Ectodermal cell (in vitro differentiated cells): ENCODE results near the gene SUMF2.
"Not testable (repeated sequence)": the region's sequence is repeated elsewhere in the genome, so short reads cannot be mapped to it uniquely, and the experiment has no call there.

Source experiments
- H3K27ac ChIP-seq: 2 replicates; pipeline ENCODE4 v1.7.0; 2013; ENCODE audit warnings: mild to moderate bottlenecking, low read depth, low read length; ENCODE audit not compliant: insufficient read depth, poor library complexity, severe bottlenecking
- H3K27me3 ChIP-seq: 2 replicates; pipeline ENCODE4 v1.7.0; 2013; ENCODE audit warnings: mild to moderate bottlenecking, low read length; ENCODE audit not compliant: insufficient read depth, control insufficient read depth, poor library complexity, severe bottlenecking
- H3K36me3 ChIP-seq: one replicate; pipeline ENCODE4 v1.7.0; 2013; ENCODE audit warnings: low read length; ENCODE audit not compliant: control insufficient read depth, insufficient read depth
- H3K4me1 ChIP-seq: one replicate; pipeline ENCODE4 v1.7.0; 2013; ENCODE audit warnings: low read length; ENCODE audit not compliant: control insufficient read depth, insufficient read depth
- H3K4me3 ChIP-seq: 2 replicates; pipeline ENCODE4 v1.7.0; 2013; ENCODE audit warnings: low read depth, low read length, control low read depth; ENCODE audit not compliant: insufficient read depth
- H3K9me3 ChIP-seq: 2 replicates; pipeline ENCODE4 v1.7.0; 2013; ENCODE audit warnings: mild to moderate bottlenecking, low read length, moderate library complexity; ENCODE audit not compliant: control insufficient read depth
- WGBS, 2 experiments: methylation state at CpG; one replicate each; pipeline ENCODE4 v1.1.7; 2013; ENCODE audit warnings: missing lambda C conversion rate in 2 of 2; 5-methylcytosine and 5-hydroxymethylcytosine counted together

Gene SUMF2

DNA sequence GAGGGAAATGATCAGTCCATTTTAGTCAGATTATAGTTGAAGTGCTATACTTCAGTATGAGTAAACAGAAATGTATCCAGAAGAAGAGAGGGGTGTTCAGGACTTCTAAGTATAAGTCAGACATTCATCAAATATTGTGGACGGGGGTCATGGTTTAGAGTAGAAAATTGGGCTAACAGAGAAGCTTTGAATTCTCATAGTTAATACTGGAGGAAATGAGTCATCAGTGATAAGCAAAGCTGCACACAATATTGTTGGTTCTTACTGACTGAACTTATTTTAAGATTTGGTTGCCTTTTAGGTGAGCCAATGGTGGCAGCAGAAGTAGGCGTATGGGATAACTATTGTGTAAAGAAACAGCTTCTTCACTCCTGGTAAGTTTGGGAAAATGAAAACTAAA is 1.7 kb upstream of the SUMF2 start:
- H3K36me3 ChIP-seq, result peaks cover 34% of the 10 kb centered on the region
- H3K9me3 ChIP-seq, result no peaks in the 10 kb centered on the region
- no peak overlapping the region for H3K4me3 ChIP-seq
- peak overlapping the region; percentile 36 for H3K27ac ChIP-seq
- H3K4me1 ChIP-seq, result no peaks in the 10 kb centered on the region
- 88 to 96% methylated on average over 2 of the region's 2 CpGs for WGBS, 2 experiments
- H3K27me3 ChIP-seq, result no peaks in the 10 kb centered on the region

DNA sequence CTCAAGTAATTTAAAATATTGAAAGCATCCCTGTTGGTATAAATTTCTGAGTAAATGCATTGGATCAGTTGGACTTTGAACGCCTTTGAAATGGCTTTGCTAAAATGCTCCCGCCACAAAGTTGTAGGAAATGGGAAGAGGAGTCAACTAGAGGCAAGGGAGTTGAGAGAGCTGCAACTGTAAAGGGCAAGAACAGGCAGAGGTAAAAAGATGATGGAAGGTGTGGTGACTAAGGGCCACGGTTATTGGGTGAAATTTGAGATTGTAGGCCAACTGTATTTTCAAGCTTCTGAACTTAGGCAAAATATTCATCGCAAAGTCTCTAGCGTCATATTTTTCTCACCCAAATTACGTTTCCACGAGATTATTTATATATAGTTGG is 595 bp upstream of the SUMF2 start:
- WGBS, 2 experiments, result 91 to 93% methylated on average over 6 to 7 of the region's 7 CpGs
- Histone ChIP-seq H3K27me3 (no peaks in the 10 kb centered on the region), H3K4me1 (no peaks in the 10 kb centered on the region), H3K9me3 (no peaks in the 10 kb centered on the region), H3K4me3 (peak overlapping the region; percentile 74), H3K36me3 (peaks cover 28% of the 10 kb centered on the region), H3K27ac (peak overlapping the region; percentile 79)

DNA sequence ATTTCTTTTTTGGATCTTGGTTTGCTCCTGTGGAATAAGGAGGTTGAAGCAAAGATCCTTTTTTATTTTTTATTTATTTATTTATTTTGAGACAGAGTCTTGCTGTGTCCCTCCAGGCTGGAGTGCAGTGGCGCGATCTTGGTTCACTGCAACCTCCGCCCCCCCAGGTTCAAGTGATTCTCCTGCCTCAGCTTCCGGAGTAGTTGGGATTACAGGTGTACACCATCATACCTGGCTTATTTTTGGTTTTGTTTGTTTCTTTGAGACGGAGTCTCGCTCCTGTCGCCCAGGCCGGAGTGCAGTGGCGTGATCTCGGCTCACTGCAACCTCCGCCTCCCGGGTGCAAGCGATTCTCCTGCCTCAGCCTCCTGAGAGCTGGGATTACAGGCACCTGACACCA is 2.3 kb downstream of the SUMF2 start:
- not testable (repeated sequence) for H3K4me3 ChIP-seq, H3K27ac ChIP-seq
- 97% methylated on average over 13 of the region's 13 CpGs for WGBS, 2 experiments

DNA sequence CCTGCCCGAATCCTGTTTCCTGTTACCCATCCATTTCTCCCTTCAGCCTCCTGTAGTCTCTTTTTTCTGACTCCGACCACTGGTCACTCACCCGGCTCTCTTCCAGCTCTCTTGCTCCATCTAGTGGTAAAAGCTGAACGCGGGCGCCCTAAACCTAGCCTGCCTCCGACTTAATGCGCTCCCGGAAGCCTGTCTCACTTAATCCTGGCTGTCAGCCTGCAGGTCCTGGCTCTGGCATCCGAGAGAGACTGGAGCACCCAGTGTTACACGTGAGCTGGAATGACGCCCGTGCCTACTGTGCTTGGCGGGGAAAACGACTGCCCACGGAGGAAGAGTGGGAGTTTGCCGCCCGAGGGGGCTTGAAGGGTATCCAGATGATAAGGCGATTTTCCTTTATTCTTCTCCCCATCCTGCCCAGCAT is 10.3 kb downstream of the SUMF2 start:
- H3K36me3 ChIP-seq, result peaks cover 5% of the 10 kb centered on the region
- H3K4me3 ChIP-seq, result no peak overlapping the region
- no peaks in the 10 kb centered on the region for H3K9me3 ChIP-seq
- no peak overlapping the region for H3K27ac ChIP-seq
- H3K4me1 ChIP-seq, result no peaks in the 10 kb centered on the region
- no peaks in the 10 kb centered on the region for H3K27me3 ChIP-seq
- 38 to 44% methylated on average over 19 of the region's 19 CpGs for WGBS, 2 experiments

More for the DNA sequence above, 2.3 kb downstream of the SUMF2 start:
- H3K9me3 ChIP-seq, H3K27me3 ChIP-seq, H3K4me1 ChIP-seq: not testable (repeated sequence)
- H3K36me3 ChIP-seq, result peaks cover 21% of the 10 kb centered on the region

GRCh38 chr7:56077681-56078080 is 13.6 kb downstream of the SUMF2 start:
- no peaks in the 10 kb centered on the region for H3K9me3 ChIP-seq
- no peaks in the 10 kb centered on the region for H3K36me3 ChIP-seq
- H3K4me3 ChIP-seq, result no peak overlapping the region
- 87 to 98% methylated on average over 3 of the region's 3 CpGs for WGBS, 2 experiments
- H3K27ac ChIP-seq, result no peak overlapping the region
- H3K4me1 ChIP-seq, result no peaks in the 10 kb centered on the region
- no peaks in the 10 kb centered on the region for H3K27me3 ChIP-seq

DNA sequence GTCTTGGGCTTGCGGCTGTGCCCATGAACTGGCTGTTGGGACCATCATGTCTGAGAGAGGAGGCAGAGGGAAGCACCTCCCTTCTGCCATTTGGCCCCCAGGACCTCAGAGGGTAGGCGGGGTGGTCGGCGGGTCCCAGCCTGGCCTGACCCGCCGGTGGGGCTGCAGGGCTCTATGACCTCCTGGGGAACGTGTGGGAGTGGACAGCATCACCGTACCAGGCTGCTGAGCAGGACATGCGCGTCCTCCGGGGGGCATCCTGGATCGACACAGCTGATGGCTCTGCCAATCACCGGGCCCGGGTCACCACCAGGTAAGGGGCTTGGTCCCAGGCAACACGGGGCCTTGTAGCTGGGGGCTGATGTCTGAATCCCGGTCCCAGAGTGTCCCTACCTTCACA is 14.1 kb downstream of the SUMF2 start:
- Histone ChIP-seq H3K9me3 (no peaks in the 10 kb centered on the region), H3K27ac (no peak overlapping the region)
- 94 to 97% methylated on average over 16 of the region's 16 CpGs for WGBS, 2 experiments

DNA sequence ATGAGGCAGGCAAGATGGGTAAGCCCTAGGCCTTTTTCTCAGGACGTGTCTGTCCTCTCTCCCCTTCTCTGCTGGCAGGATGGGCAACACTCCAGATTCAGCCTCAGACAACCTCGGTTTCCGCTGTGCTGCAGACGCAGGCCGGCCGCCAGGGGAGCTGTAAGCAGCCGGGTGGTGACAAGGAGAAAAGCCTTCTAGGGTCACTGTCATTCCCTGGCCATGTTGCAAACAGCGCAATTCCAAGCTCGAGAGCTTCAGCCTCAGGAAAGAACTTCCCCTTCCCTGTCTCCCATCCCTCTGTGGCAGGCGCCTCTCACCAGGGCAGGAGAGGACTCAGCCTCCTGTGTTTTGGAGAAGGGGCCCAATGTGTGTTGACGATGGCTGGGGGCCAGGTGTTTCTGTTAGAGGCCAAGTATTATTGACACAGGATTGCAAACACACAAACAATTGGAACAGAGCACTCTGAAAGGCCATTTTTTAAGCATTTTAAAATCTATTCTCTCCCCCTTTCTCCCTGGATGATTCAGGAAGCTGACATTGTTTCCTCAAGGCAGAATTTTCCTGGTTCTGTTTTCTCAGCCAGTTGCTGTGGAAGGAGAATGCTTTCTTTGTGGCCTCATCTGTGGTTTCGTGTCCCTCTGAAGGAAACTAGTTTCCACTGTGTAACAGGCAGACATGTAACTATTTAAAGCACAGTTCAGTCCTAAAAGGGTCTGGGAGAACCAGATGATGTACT is 15.5 kb downstream of the SUMF2 start:
- Histone ChIP-seq H3K4me1 (no peaks in the 10 kb centered on the region), H3K27ac (no peak overlapping the region), H3K27me3 (no peaks in the 10 kb centered on the region), H3K4me3 (no peak overlapping the region), H3K36me3 (no peaks in the 10 kb centered on the region), H3K9me3 (no peaks in the 10 kb centered on the region)
- WGBS, 2 experiments, result 89 to 92% methylated on average over 12 of the region's 12 CpGs

More for the DNA sequence above, 14.1 kb downstream of the SUMF2 start:
- Histone ChIP-seq H3K4me1 (no peaks in the 10 kb centered on the region), H3K4me3 (no peak overlapping the region), H3K27me3 (no peaks in the 10 kb centered on the region), H3K36me3 (no peaks in the 10 kb centered on the region)

DNA sequence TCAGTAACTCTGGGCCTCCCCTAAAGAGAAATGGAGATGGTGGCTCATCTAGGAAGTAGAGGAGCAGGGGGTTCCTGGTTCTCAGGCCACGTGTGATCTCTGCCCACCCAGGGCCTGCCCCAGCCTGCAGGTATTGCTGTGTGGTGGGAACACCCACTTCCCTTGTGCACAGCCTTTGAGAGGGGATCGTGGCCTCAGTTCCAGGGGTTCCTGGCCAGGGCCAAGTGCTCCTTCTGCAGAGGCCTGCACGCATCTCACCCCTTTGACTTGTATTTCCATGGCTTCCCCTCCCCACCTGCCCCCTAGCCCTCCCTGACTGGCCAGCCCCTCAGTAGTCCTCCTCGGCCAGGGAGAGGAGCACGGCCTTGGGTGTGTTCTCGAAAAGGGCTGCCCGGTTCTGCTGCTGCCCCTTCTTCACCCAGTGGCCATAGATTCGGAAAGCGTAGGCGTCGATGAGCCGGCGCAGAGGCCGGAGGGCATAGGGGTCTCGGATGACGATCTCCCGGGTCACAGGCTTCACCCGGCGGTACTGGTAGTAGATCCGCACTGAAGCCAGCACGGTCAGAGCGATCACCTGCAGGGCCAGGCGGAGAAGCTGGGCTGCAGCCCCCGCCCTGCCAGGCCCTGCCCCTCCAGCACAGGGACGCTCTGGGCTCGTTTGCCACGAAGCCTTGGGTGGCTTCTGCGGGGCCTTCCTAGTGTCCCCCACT is 16.8 kb downstream of the SUMF2 start:
- not testable (repeated sequence) for H3K9me3 ChIP-seq, H3K36me3 ChIP-seq, H3K27ac ChIP-seq, H3K4me1 ChIP-seq, H3K4me3 ChIP-seq, H3K27me3 ChIP-seq
- 95% methylated on average over 28 of the region's 28 CpGs for WGBS, 2 experiments

- Histone ChIP-seq H3K9me3 (no peaks in the 10 kb centered on the region), H3K4me1 (no peaks in the 10 kb centered on the region), H3K4me3 (no peak overlapping the region), H3K27ac (no peak overlapping the region), H3K27me3 (no peaks in the 10 kb centered on the region), H3K36me3 (no peaks in the 10 kb centered on the region)
- 95 to 97% methylated on average over 29 of the region's 29 CpGs for WGBS, 2 experiments
Observed at GRCh38 chr7:56081626-56082340, 17.7 kb downstream of the SUMF2 start.

- no peaks in the 10 kb centered on the region for H3K4me1 ChIP-seq
- H3K9me3 ChIP-seq, result no peaks in the 10 kb centered on the region
- H3K36me3 ChIP-seq, result no peaks in the 10 kb centered on the region
- H3K27ac ChIP-seq, result no peak overlapping the region
- H3K4me3 ChIP-seq, result no peak overlapping the region
- H3K27me3 ChIP-seq, result no peaks in the 10 kb centered on the region
- WGBS, 2 experiments, result 91 to 93% methylated on average over 13 of the region's 13 CpGs
Observed at GRCh38 chr7:56083150-56083785, 19.2 kb downstream of the SUMF2 start.
